ENCODE measurements around the gene SMAD3. TPM values are rescaled to one million over a fixed set of nuclear protein-coding genes. Genes with fewer than 3 reads are reported as not detected.
A peak's percentile ranks its signal among the peaks of the same experiment; 100 is the strongest.

SMAD3 gene
- total and polyA plus RNA-seq, 2 of the 8 experiments (the other 6 are each of a cell fraction or from before 2014, with no cell fraction given), result 10.1 to 12.4 TPM

DNA sequence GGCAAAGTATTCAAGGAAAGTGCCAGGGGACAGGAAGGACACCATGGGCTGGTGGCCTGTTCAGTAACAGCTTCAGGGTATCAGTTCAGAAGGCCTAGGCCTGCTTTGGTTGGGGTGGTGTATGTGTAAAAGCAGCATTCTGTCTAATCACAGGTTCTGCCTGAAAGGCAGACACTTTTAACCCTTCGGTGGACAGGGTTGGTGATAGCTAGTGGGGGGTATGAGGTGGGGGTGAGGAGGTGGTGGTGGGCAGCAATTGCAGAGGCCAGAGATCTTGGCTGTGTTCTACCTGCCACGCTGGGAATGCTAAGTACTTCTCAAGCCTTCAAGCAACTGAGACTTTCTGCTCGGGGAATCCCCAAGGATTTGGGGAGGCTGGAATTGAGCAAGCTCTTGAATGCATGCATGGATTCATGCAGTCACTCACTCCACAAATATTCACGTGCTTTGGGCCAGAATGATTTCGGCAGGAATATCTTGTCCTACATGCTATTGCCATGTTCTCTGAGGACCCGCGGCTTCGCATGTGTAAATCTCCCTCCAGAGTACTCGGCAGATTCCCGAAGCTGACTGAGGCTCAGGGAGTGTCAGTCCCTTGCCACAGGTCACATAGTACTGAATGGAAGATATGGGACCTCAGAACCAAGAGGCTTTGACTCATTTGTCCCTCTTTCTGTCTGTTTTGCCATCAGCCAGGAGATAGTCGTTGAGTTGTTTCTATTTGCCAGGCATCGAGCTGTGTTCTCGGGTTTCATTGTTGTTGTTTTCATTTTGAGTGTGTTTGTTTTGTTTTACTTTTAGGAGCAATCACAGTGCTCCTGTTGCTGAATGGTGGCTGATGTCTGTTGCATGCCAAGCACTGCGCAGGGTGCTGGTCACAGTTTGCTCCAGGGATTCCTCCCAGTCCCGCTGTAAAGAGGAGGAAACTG lies 65.5 kb downstream of the SMAD3 start:
- 0 out of 4 replicates have a peak overlapping the region, but pooled peaks of 1 of the 2 experiments have one; percentile 22 for H3K4me2 ChIP-seq (ENCODE audit: insufficient read depth in 1 of 2, low read depth in 2 of 2, low read length in 2 of 2)
- no peak overlapping the region; a peak in 1 of 7 replicates for H3K9ac ChIP-seq (replicated peaks in 1 of 4; ENCODE audit: extremely low read depth in 1 of 4, low read depth in 3 of 4, low read length in 3 of 4)
- no peaks in the 10 kb centered on the region for H3K27me3 ChIP-seq (replicated peaks in 1 of 4; ENCODE audit: control insufficient read depth in 3 of 4, extremely low read depth in 1 of 4, insufficient read depth in 3 of 4, low read length in 3 of 4)
- H3K14ac ChIP-seq (ENCODE audit: insufficient read length), result no peak overlapping the region
- no peak overlapping the region for H3K4me3 ChIP-seq (ENCODE audit: extremely low read depth in 1 of 4, insufficient read depth in 2 of 4, low read depth in 3 of 4, low read length in 4 of 4)
- FAIRE-seq (no peak), DNase-seq (ENCODE audit: low read depth in 1 of 2, low spot score in 2 of 2) (no peak)
- H3K23ac ChIP-seq (ENCODE audit: insufficient read length), result no peak overlapping the region
- 84% methylated on average over 15 of the region's 15 CpGs; no CpG with 5 or more reads in 1 of the 2 experiments for WGBS, 2 experiments (ENCODE audit: extremely low coverage in 1 of 2, insufficient coverage in 1 of 2, insufficient read length in 1 of 2, insufficient replicate concordance in 2 of 2, low coverage in 1 of 2, low lambda C conversion rate in 2 of 2, missing lambda C conversion rate in 1 of 2)
- no peak overlapping the region for H2BK120ac ChIP-seq (replicated peaks; ENCODE audit: low read depth, low read length)
- H4K8ac ChIP-seq (ENCODE audit: extremely low read depth, insufficient read depth, low read length), result no peak overlapping the region
- no peak overlapping the region for H2BK20ac ChIP-seq (ENCODE audit: low read length)
- ChIA-PET POLR2A (ENCODE audit: partially characterized antibody) (interaction anchor here (0.8 to 1.6 kb wide), 3 partner anchors 9 to 45 kb away, joined by 3 to 4 read pairs (median 3); no protein-coding TSS in a partner anchor), CTCF (ENCODE audit: partially characterized antibody) (interaction anchor here (1.1 to 1.7 kb wide), 3 partner anchors 11 to 227 kb away, joined by 3 to 7 read pairs (median 3); no protein-coding TSS in a partner anchor)
- 0 out of 2 replicates have a peak overlapping the region, but pooled peaks have one; percentile 46 for H2AK5ac ChIP-seq (ENCODE audit: low read depth, low read length)
- no peaks in the 10 kb centered on the region for H3K23me2 ChIP-seq (ENCODE audit: low read depth, low read length)
- H3K56ac ChIP-seq (replicated peaks; ENCODE audit: insufficient read length, low read depth, low read length), result no peak overlapping the region
- TF ChIP-seq TAF7 (optimal IDR thresholded peaks at IDR 0.05; ENCODE audit: borderline replicate concordance, low read depth, low read length) (no peak), KDM1A (IDR thresholded peaks at IDR 0.05; ENCODE audit: borderline replicate concordance, low read length) (no peak), SAP30 (IDR thresholded peaks at IDR 0.05; ENCODE audit: insufficient read depth, insufficient replicate concordance, low read length) (no peak), PHF8 (conservative IDR thresholded peaks at IDR 0.05; ENCODE audit: low read depth, low read length) (no peak), ASH2L (IDR thresholded peaks at IDR 0.05; ENCODE audit: low read length) (no peak), POLR2A (IDR thresholded peaks at IDR 0.05; ENCODE audit: control extremely low read depth in 1 of 2, low read depth in 2 of 2, low read length in 2 of 2) (no peak), KDM4A (IDR thresholded peaks at IDR 0.05; ENCODE audit: low read depth, low read length, severe bottlenecking) (no peak), TCF12 (IDR thresholded peaks at IDR 0.05; ENCODE audit: low read depth, low read length) (no peak)
- no peak overlapping the region for H2BK5ac ChIP-seq (ENCODE audit: low read depth, low read length)
- no peaks in the 10 kb centered on the region for H3K79me2 ChIP-seq (ENCODE audit: control insufficient read depth in 1 of 2, insufficient read depth in 2 of 2, low read length in 2 of 2)
- no peak overlapping the region for H3K18ac ChIP-seq (ENCODE audit: extremely low read depth, low read length)
- no peak overlapping the region for H2BK15ac ChIP-seq (ENCODE audit: low read length)
- H3K4ac ChIP-seq (replicated peaks; ENCODE audit: insufficient read length, low read depth, low read length), result peak overlapping the region; percentile 8
- no peak overlapping the region for H4K5ac ChIP-seq (ENCODE audit: insufficient read length, low read depth, low read length)
- H3K27ac ChIP-seq (ENCODE audit: low read depth, low read length), result no peak overlapping the region
- H4K20me1 ChIP-seq (replicated peaks in 1 of 2; ENCODE audit: control insufficient read depth in 1 of 2, insufficient read depth in 2 of 2, low read length in 2 of 2), result peaks cover 0 to 2% of the 10 kb centered on the region in 2 experiments
- no peaks in the 10 kb centered on the region for H3K36me3 ChIP-seq (ENCODE audit: control insufficient read depth in 2 of 4, insufficient read depth in 4 of 4, low read length in 3 of 4)
- no peak overlapping the region for H4K91ac ChIP-seq (replicated peaks; ENCODE audit: insufficient read length, low read length)
- peaks cover 2% of the 10 kb centered on the region; the same call in 1 of the 2 replicates for H3K79me1 ChIP-seq (ENCODE audit: low read depth, low read length)
- no peak overlapping the region for H2AFZ ChIP-seq (ENCODE audit: low read length)
- H3K4me1 ChIP-seq (replicated peaks in 1 of 4; ENCODE audit: control insufficient read depth in 3 of 4, insufficient read depth in 4 of 4, low read length in 3 of 4), result peaks cover 0 to 22% (median 12%) of the 10 kb centered on the region in 4 experiments
- H3K9me3 ChIP-seq (ENCODE audit: insufficient read depth in 2 of 2, low read depth in 1 of 2, low read length in 1 of 2), result no peaks in the 10 kb centered on the region
- no peak overlapping the region; the same call in 1 of the 2 replicates for H2BK12ac ChIP-seq (ENCODE audit: low read depth, low read length)

Measured in H1 (cell line).